ENCODE measurements around the gene LOXL3.
"Not testable (repeated sequence)": the region's sequence is repeated elsewhere in the genome, so short reads cannot be mapped to it uniquely, and the experiment has no call there.

Gene LOXL3

DNA sequence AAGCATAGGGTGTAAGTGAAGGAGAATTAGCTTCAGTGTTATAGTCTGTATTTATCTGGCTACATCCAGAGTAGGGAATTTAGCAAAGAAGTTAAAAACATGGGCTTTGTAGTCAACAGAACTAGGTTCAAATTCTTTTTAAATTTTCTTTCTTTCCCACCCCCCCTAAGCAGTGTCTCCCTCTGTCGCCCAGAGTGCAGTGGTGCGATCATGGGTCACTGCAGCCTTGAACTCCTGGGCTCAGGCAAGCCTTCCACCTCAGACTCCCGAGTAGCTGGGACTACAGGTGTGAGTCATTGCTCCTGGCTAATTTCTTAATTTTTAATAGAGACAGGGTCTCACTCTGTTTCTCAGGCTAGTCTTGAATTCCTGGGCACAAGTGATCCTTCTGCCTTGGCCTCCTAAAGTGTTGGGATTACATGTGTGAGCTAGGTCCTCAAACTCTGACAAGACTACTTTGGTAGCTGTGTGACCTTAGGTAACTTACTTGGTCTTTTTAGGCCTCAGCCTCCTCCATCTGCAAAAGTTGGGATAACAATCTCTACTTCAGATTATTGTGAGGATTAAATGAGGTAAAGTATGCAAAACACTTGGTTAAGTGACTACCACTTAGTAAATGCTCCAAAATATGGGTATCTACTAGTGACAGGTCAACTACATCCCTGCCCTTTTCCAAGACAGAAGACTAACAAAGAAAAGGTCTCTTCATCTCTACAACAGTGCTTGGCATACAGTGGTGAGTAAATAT lies 18.6 kb upstream of the LOXL3 start:
- Histone ChIP-seq H3K36me3 (ENCODE audit: insufficient read depth, low read length) (no peaks in the 10 kb centered on the region), H2AFZ (ENCODE audit: low read length, unreplicated experiment) (no peak overlapping the region), H3K27ac (ENCODE audit: low read depth, low read length) (peak overlapping the region; percentile 44), H3K4me3 (ENCODE audit: low read depth, low read length) (no peak overlapping the region), H3K4me1 (ENCODE audit: control insufficient read depth, insufficient read depth, low read length, unreplicated experiment) (peaks cover 70% of the 10 kb centered on the region), H3K79me2 (ENCODE audit: control insufficient read depth, insufficient read depth, low read length, unreplicated experiment) (no peaks in the 10 kb centered on the region), H3K27me3 (ENCODE audit: insufficient read depth, low read length) (no peaks in the 10 kb centered on the region)

DNA sequence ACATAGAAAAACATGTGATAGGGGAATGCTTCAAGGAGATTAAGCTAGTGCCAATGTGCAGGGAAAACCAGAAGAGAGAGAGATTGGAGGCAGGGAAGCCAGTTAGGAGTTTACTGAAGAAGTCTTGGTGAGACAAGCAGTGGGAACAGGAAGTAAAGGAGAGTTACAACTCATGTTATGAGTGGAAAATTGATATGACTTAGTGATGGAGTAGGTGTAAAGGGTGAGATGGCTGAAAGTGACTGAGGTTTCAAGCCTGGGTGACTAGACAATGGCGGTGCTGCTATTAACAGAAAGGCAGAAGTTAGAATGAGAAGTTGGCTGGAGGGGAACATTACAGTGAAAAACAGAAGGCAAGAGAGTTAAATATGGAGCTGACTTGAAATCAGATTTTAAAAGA lies 17.3 kb upstream of the LOXL3 start:
- peaks cover 69% of the 10 kb centered on the region for H3K4me1 ChIP-seq (ENCODE audit: control insufficient read depth, insufficient read depth, low read length, unreplicated experiment)
- no peaks in the 10 kb centered on the region for H3K27me3 ChIP-seq (ENCODE audit: insufficient read depth, low read length)
- no peaks in the 10 kb centered on the region for H3K79me2 ChIP-seq (ENCODE audit: control insufficient read depth, insufficient read depth, low read length, unreplicated experiment)
- no peak overlapping the region for H3K27ac ChIP-seq (ENCODE audit: low read depth, low read length)
- no peak overlapping the region for H2AFZ ChIP-seq (ENCODE audit: low read length, unreplicated experiment)
- no peaks in the 10 kb centered on the region for H3K36me3 ChIP-seq (ENCODE audit: insufficient read depth, low read length)
- H3K4me3 ChIP-seq (ENCODE audit: low read depth, low read length), result no peak overlapping the region

DNA sequence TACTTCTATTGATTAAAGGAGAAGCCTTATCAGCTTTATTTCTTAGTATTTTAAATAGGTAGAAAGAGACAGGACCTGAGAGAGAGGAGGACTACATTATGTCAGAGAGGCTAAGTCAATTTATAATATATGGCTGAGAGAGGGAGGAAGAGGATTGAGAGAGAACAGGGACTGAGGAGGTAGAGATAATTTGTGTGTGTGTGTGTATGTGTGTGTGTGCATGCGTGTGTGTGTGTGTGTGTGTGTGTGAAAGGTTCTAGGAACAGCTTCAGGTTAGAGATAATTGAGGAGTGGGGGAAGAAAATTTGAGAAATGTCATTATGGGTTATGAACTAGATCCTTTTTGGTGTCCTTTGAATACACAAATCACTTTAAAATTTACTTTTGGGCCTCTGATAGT lies 15.9 kb upstream of the LOXL3 start:
- H3K27me3 ChIP-seq (ENCODE audit: insufficient read depth, low read length), result no peaks in the 10 kb centered on the region
- H3K4me3 ChIP-seq (ENCODE audit: low read depth, low read length), result no peak overlapping the region
- H3K36me3 ChIP-seq (ENCODE audit: insufficient read depth, low read length), result no peaks in the 10 kb centered on the region
- H3K27ac ChIP-seq (ENCODE audit: low read depth, low read length), result peak overlapping the region; percentile 100; the same call in 1 of the 2 replicates
- peaks cover 65% of the 10 kb centered on the region for H3K4me1 ChIP-seq (ENCODE audit: control insufficient read depth, insufficient read depth, low read length, unreplicated experiment)
- no peaks in the 10 kb centered on the region for H3K79me2 ChIP-seq (ENCODE audit: control insufficient read depth, insufficient read depth, low read length, unreplicated experiment)
- no peak overlapping the region for H2AFZ ChIP-seq (ENCODE audit: low read length, unreplicated experiment)

DNA sequence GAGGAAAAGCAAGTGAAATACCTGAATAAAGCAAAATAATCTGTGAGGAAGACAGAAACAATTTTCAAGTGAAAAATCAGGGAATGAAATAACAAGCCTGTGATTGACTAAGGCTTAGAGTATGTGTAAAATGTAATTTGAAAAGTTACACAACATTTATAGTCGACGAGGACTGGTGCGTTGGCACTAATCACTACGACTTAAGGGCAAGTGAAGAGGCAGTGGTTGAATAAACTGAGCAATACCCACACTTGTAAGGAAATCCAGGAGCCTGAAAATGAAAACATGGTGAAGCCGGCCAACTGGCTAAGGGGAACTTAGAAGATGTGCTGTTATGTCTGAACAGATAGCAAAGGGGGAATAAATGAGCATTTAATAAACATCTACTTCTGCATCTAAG lies 14.1 kb upstream of the LOXL3 start:
- Histone ChIP-seq H3K27me3 (ENCODE audit: insufficient read depth, low read length) (no peaks in the 10 kb centered on the region), H3K27ac (ENCODE audit: low read depth, low read length) (peak overlapping the region; percentile 100), H3K4me3 (ENCODE audit: low read depth, low read length) (peak overlapping the region; percentile 25), H3K79me2 (ENCODE audit: control insufficient read depth, insufficient read depth, low read length, unreplicated experiment) (no peaks in the 10 kb centered on the region), H2AFZ (ENCODE audit: low read length, unreplicated experiment) (peak overlapping the region; percentile 67), H3K4me1 (ENCODE audit: control insufficient read depth, insufficient read depth, low read length, unreplicated experiment) (peaks cover 65% of the 10 kb centered on the region), H3K36me3 (ENCODE audit: insufficient read depth, low read length) (no peaks in the 10 kb centered on the region)

DNA sequence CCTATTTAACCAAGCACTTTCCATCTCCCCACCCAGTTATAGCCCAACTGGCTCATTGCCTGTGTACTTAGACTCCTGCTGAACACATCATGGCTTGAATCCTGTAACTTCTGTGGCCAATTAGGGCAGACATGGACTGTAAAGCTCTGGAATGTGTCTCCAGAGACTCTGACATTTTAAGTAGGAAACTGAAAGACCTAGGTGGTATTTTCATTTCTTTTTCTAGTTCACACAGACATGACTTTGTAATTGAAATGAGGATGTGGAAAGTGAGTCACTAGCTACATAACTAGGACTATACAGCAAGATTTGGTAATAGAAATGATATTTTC lies 13.0 kb upstream of the LOXL3 start:
- peak overlapping the region; percentile 41 for H2AFZ ChIP-seq (ENCODE audit: low read length, unreplicated experiment)
- no peaks in the 10 kb centered on the region for H3K36me3 ChIP-seq (ENCODE audit: insufficient read depth, low read length)
- H3K4me3 ChIP-seq (ENCODE audit: low read depth, low read length), result no peak overlapping the region
- peak overlapping the region; percentile 100 for H3K27ac ChIP-seq (ENCODE audit: low read depth, low read length)
- H3K79me2 ChIP-seq (ENCODE audit: control insufficient read depth, insufficient read depth, low read length, unreplicated experiment), result no peaks in the 10 kb centered on the region
- peaks cover 75% of the 10 kb centered on the region for H3K4me1 ChIP-seq (ENCODE audit: control insufficient read depth, insufficient read depth, low read length, unreplicated experiment)
- no peaks in the 10 kb centered on the region for H3K27me3 ChIP-seq (ENCODE audit: insufficient read depth, low read length)

DNA sequence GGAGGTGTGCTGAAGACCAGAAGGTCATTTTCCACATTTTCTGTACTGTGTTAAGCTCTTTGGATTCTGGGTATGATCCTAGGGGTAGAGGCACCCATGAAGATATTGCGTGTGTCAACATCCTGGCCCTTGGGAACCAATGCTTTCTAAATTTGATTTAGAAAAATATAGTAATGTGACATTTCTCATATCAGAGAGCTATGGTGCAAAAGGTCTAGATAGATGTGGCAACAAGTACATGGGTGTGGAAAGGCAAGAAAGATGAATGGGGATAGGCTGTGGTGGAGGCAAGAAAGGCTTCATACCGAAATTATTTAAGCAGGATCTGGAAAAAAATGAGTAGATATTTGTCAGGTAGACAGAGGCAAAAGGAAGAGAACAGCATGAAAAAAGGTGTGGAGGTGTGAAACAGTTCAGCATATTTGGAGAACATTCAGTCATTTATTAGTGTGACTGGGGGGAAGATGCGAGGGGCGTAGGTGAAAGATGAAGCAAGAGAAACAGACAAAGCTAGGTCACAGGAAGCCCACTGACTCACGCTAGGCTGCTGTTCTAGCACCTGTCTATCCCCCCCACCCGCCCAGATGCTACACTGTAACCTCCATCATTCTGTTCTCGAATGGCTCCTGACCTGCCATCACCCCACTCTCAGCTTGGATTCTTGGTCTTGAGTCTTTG lies 12.5 kb upstream of the LOXL3 start:
- no peaks in the 10 kb centered on the region for H3K79me2 ChIP-seq (ENCODE audit: control insufficient read depth, insufficient read depth, low read length, unreplicated experiment)
- H3K27me3 ChIP-seq (ENCODE audit: insufficient read depth, low read length), result no peaks in the 10 kb centered on the region
- peak overlapping the region; percentile 100 for H3K27ac ChIP-seq (ENCODE audit: low read depth, low read length)
- no peak overlapping the region for H3K4me3 ChIP-seq (ENCODE audit: low read depth, low read length)
- no peaks in the 10 kb centered on the region for H3K36me3 ChIP-seq (ENCODE audit: insufficient read depth, low read length)
- no peak overlapping the region for H2AFZ ChIP-seq (ENCODE audit: low read length, unreplicated experiment)
- H3K4me1 ChIP-seq (ENCODE audit: control insufficient read depth, insufficient read depth, low read length, unreplicated experiment), result peaks cover 75% of the 10 kb centered on the region

DNA sequence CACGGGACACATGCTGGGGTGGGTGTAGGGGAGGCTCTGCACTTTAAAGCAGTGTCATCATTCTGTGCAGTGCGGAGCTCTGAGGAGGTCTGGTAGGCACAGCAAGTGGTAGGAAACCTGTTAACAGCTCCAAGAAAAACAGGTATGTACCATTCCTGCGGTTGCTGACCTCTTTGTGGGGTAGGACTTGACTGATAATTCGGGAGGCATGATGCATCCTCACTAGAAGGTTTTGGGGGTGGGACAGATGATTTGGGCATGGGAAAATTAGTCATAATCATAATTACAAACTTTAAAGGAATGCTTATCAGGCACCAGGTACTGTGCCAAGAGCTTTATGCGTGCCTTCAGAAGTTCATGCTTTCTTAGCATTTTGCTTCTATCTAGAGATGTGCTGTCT lies 10.5 kb upstream of the LOXL3 start:
- no peaks in the 10 kb centered on the region for H3K79me2 ChIP-seq (ENCODE audit: control insufficient read depth, insufficient read depth, low read length, unreplicated experiment)
- peak overlapping the region; percentile 8; the same call in 1 of the 2 replicates for H3K4me3 ChIP-seq (ENCODE audit: low read depth, low read length)
- peak overlapping the region; percentile 10 for H2AFZ ChIP-seq (ENCODE audit: low read length, unreplicated experiment)
- H3K4me1 ChIP-seq (ENCODE audit: control insufficient read depth, insufficient read depth, low read length, unreplicated experiment), result peaks cover 75% of the 10 kb centered on the region
- peak overlapping the region; percentile 100 for H3K27ac ChIP-seq (ENCODE audit: low read depth, low read length)
- no peaks in the 10 kb centered on the region for H3K27me3 ChIP-seq (ENCODE audit: insufficient read depth, low read length)
- no peaks in the 10 kb centered on the region for H3K36me3 ChIP-seq (ENCODE audit: insufficient read depth, low read length)

DNA sequence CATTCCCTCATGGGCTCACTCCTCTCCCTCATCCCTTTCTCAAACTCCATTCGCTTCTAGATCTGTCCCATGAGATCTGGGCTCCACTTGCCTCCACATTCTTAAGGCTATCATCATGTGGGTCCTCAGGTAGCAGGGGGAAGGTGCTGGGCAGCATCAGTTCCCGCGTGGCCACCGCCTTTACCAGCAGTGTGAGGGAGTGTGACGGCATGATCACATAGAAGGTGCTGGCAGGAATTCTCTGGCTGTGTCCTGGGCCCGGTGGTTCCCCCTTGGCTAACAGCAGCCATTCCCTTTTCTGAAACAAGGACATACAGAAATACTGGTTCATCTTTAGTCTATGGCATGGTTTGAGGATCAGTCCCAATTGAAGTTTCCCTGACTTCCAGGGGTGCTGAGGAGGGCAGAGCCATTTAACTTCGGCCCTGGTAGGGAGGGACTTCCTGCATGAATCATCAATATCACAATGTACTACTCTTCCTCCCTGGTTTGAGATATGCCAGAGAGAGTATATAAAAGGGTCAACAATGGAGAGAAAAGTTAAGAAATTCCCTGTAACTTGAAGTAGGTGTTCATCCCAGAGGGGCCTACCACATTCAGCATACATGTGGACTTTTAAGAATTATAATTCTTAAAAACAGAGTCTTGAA lies 8.5 kb upstream of the LOXL3 start:
- peak overlapping the region; percentile 61 for H3K27ac ChIP-seq (ENCODE audit: low read depth, low read length)
- H3K4me1 ChIP-seq (ENCODE audit: control insufficient read depth, insufficient read depth, low read length, unreplicated experiment), result peaks cover 62% of the 10 kb centered on the region
- H2AFZ ChIP-seq (ENCODE audit: low read length, unreplicated experiment), result peak overlapping the region; percentile 76
- no peaks in the 10 kb centered on the region for H3K27me3 ChIP-seq (ENCODE audit: insufficient read depth, low read length)
- H3K4me3 ChIP-seq (ENCODE audit: low read depth, low read length), result peak overlapping the region; percentile 25; the same call in 1 of the 2 replicates
- peaks cover 1% of the 10 kb centered on the region for H3K79me2 ChIP-seq (ENCODE audit: control insufficient read depth, insufficient read depth, low read length, unreplicated experiment)
- H3K36me3 ChIP-seq (ENCODE audit: insufficient read depth, low read length), result no peaks in the 10 kb centered on the region

DNA sequence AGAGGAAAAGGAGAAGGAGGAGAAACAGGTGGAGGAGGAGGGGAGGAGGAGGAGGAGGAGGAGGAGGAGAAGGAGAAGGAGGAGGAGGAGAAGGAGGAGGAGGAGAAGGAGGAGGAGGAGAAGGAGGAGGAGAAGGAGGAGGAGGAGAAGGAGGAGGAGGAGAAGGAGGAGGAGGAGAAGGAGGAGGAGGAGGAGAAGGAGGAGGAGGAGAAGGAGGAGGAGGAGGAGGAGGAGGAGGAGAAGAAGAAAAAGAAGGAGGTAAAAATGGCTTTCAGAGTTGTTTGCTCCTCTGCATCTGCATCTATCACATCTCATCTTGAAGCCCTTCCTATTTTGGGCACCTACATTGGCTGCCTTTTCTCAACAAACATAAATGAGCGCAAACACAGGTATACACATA lies 7.3 kb upstream of the LOXL3 start:
- not testable (repeated sequence) for H3K27me3 ChIP-seq (ENCODE audit: insufficient read depth, low read length); H3K36me3 ChIP-seq (ENCODE audit: insufficient read depth, low read length); H2AFZ ChIP-seq (ENCODE audit: low read length, unreplicated experiment); H3K4me3 ChIP-seq (ENCODE audit: low read depth, low read length); H3K27ac ChIP-seq (ENCODE audit: low read depth, low read length)
- peaks cover 61% of the 10 kb centered on the region for H3K4me1 ChIP-seq (ENCODE audit: control insufficient read depth, insufficient read depth, low read length, unreplicated experiment)
- peaks cover 13% of the 10 kb centered on the region for H3K79me2 ChIP-seq (ENCODE audit: control insufficient read depth, insufficient read depth, low read length, unreplicated experiment)

DNA sequence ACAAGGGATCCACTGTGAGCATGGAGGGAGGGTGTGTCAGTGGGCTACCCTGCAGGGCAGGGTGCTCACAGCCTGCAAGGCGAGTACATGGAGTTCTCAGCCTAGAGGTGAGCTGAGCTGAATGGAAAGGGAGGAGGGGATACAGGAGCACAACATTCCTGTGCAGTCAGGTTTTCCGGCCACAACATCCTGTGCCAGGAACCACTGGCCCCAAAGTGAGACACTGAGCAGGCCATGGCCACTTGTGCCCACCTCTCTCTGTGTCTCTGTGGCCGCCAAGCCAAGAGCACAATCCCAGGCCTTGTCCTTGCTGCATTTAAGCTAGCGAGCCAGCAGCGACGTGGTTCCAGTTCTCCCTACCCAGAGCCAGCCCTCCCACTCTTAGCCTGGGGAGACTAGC lies 6.8 kb upstream of the LOXL3 start:
- H2AFZ ChIP-seq (ENCODE audit: low read length, unreplicated experiment), result no peak overlapping the region

More for the DNA sequence above, 6.8 kb upstream of the LOXL3 start:
- Histone ChIP-seq H3K4me1 (ENCODE audit: control insufficient read depth, insufficient read depth, low read length, unreplicated experiment) (peaks cover 60% of the 10 kb centered on the region), H3K4me3 (ENCODE audit: low read depth, low read length) (no peak overlapping the region), H3K79me2 (ENCODE audit: control insufficient read depth, insufficient read depth, low read length, unreplicated experiment) (peaks cover 17% of the 10 kb centered on the region), H3K36me3 (ENCODE audit: insufficient read depth, low read length) (peaks cover 4% of the 10 kb centered on the region; the same call in 1 of the 2 replicates), H3K27ac (ENCODE audit: low read depth, low read length) (no peak overlapping the region), H3K27me3 (ENCODE audit: insufficient read depth, low read length) (no peaks in the 10 kb centered on the region)

All from ACC112 (cell line).